Jurkat, Clone E6-1 (cell line): ENCODE results near the gene MARK2.

Experiments
- DNase-seq: peaks from one replicate; pipeline ENCODE4 v3.0.0-alpha.2; 2011; ENCODE audit warnings: low read depth, low spot score
- H3K4me3 ChIP-seq: 2 replicates; pipeline ENCODE4 v1.5.1; 2011; ENCODE audit warnings: mild to moderate bottlenecking, low read length, control low read depth, moderate library complexity

The MARK2 gene

DNA sequence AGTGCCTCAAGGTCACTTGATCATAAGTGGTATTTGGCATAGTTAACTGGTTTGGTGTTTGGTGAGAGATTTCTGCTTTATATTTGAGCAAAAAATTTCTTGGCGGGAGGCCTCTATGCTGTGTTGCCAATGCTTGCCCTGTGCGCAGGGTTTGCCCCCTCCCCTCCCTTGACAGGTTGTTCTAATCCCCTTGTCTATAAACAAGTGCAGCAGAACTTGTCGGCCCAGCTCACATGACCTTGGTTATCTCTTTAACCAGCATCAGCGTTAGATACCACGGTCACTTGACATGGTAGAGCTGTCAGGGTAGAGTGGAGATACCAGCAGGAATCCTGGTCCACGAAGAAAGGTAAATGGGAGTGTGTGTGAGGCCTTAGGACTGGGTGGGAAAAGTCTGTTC is 35.6 kb downstream of the MARK2 start:
- no peak overlapping the region for H3K4me3 ChIP-seq
- no peak for DNase-seq

DNA sequence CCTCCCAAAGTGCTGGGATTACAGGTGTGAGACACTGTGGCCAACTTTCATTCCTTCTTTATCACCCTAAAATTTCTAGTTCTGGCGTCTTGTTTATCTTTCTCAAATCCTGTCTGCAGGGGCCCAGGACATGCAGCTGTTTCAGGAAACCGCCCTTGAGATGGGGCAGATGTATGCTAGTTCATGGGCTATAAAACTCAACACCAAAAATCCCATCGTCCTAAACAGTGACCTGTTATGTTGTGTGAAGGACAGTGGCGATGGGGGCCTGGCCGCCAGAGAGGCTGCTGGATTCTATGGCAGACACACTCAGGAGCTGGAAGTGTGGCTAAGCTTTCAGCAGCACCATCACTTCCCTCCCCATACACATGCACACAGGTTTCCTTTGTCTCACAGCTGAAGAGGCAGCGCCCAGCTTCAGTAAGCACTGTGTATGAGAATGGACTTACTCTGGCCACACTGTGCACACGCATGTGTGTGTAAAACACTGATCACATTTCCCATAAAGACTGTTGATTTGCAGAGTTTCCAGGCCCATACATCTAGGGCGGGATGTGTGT is 36.7 kb downstream of the MARK2 start:
- no peak for DNase-seq
- no peak overlapping the region for H3K4me3 ChIP-seq

DNA sequence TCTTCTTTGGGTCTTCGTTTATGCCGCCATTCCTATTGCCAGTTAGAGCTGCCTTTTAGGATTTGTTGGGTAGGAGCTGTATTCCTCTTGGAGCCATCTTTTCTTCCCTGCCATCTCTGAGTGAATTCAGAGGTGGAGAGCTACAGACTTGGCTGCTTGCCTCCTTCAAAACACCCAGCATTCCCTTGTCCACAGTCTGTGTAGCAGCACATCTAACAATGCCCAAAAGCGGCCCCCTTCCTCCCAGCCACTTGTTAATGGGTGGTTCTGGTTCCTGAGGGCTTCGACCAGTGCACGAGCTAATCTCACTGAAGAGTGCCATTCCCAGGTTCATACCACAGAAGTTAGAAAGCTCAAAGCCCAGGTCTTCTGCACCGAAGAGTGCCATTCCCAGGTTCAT is 37.7 kb downstream of the MARK2 start:
- no peak for DNase-seq
- H3K4me3 ChIP-seq: no peak overlapping the region

DNA sequence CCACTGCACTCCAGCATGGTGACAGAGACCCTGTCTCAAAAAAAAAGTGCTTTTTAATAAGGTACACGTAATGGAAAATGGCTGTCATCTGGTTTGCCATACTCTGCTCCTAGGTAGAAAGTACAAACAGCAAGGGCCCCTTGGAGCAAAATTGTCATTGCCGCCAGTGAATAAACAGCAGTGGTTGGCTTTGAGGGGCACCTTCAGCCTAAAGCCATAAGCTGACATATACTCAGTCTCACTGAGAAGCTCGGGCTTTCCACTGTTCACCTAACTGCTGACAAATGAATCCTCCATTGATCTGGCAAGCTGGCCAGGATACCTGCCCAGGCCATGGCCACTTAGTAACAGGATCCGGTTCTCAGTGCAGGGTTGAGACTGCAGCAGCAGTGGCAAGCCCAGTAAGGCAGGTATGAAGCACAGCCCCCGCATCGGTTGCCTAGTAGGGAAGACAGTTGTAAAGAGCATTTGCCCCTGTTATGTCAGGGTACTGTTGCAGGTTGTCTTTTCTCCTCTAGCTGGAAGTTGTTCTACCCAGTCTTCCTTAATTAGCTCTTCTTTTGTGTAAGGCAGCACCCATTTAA is 38.8 kb downstream of the MARK2 start:
- H3K4me3 ChIP-seq: no peak overlapping the region
- no peak for DNase-seq

DNA sequence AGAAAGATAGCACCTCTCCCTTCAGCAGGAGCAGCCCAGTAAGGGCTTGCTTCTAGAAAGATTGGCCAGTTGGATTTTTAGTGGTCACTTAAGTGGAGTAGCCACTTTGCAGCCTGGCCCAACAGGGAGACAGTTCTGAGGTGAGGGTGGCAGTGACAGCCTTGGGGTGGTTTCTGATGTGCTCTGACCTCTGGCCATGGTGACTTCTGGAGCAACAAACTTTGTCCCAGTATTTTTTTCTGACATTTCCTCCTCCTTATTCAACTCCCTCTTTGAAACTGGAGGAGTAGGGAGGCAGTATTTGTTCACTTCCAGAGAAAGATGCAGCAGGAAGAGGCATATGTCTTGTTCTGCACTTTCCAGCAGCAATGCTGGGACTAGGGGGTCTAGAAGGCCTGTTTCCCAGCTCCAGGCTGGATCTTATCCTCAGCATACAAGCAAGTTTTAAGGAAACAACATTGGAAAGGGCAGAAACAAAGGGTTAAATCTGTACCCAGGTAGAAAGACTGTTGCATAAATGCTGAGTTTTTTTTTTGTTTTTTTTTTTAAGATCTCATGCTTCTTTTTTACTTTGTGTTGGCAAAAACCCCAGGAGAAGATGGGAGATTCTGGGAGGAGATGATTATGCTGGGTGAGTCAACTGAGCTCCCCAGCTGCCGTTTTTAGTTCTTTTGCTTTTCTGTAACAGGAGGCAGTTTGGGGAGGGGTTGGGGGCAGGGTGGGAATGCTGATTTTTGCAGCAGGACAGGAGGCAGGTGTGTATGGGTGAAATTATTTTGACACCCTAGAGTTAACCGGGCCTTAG is 40.9 kb downstream of the MARK2 start:
- no peak for DNase-seq
- no peak overlapping the region for H3K4me3 ChIP-seq

DNA sequence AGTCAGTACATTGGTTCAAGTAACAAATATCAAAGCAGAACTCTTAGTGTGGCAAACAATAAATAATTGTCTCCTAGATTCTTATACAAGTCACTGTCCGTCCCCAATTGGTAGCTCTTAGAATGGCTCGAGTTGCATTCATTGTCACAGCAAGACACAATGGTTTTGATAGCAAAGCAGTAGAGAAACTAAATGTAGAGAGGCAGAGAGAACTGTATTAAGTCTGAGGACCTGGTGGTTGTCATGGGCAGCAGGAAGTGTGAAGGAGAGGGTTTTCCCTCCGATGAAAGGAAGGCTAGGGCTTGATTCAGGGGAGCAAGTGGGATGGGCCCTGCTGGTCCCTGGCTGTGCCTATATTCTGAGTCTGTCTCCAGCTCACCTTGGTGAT is 41.5 kb downstream of the MARK2 start:
- DNase-seq: no peak
- no peak overlapping the region for H3K4me3 ChIP-seq

DNA sequence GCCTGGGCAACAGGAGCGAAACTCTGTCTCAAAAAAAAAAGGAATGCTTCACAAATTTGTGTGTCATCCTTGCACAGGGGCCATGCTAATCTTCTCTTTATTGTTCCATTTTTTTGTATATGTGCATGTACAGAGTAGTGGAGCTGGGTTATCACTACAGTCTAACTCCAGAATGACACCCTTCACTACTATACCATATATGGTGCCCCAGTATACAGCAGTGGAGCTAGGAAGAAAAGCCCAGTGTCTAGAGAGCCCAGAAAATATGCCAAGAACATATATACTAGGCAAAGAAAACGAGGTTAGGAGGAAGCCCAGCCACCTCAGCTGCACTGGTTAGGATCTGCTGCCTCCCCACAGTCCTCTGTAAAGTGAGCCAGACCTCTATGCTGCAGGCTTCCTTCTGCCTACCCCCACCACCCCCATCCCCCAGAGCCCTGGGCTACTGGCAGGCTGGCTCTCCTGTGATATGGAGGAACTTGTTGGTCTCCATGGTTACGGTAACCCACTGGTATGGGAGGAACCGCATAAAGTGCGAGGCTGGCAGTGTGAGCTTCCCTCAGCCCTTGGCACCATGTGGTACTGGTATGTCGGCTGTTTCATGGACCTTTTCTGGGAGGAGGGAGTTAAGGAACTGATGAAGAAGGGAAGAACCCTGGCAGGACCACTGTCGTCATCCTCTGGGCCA is 43.8 kb downstream of the MARK2 start:
- DNase-seq: peak; percentile 94
- peak overlapping the region; percentile 23 for H3K4me3 ChIP-seq

DNA sequence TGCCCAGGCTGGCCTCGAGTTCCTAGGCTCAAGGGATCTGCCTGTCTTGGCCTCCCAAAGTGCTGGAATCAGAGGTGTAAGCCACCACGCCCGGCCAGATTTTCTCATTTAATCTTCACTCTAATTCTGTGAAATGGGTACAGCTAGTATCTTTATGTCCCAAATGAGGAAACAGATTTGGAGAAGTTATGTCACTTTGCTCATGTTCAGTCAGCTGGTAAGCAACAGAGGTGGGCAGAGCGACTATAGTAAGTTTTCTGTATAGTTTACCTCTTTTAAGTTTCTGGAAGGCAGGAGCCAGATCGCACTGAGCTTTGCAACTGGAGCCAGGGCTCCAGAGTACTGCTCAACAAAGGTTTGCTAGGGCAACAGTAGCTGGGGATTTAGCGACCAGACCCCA is 44.9 kb downstream of the MARK2 start:
- DNase-seq: no peak
- no peak overlapping the region for H3K4me3 ChIP-seq

DNA sequence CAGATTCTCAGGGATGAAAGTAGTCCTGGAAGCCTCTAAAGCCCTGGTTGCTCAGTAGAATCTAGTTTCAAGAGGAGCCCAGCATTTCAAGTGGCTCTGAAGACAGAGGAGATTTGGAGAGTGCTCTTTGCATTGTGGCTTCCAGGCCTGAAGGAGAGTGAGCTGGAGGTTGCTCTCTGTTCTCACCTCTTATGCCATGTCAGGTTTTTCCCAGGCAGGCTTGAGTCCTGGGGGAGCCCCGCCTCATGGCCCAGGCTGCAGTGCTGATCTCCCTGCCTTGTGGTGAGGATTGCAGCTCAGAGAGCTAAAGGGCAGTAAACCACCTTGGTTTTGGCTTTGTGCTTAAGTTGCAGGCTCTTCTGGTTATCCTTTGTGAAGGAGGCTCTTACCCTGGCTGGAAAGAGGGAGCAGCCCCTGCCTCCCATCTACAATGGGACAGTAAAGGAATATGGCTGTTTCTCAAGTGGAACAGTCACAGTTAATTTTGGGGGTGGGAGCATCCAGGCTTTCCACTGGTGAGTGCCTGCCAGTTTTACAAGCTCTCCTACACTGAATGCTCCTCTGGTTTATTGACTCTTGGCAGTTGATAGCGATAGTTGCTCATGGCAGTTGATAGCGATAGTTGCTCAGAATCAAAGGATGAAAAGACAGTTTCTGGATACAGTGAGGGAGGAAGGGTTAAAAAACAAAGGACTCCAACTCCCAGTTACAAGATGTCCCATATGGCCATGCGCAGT is 45.5 kb downstream of the MARK2 start:
- no peak for DNase-seq
- no peak overlapping the region for H3K4me3 ChIP-seq

DNA sequence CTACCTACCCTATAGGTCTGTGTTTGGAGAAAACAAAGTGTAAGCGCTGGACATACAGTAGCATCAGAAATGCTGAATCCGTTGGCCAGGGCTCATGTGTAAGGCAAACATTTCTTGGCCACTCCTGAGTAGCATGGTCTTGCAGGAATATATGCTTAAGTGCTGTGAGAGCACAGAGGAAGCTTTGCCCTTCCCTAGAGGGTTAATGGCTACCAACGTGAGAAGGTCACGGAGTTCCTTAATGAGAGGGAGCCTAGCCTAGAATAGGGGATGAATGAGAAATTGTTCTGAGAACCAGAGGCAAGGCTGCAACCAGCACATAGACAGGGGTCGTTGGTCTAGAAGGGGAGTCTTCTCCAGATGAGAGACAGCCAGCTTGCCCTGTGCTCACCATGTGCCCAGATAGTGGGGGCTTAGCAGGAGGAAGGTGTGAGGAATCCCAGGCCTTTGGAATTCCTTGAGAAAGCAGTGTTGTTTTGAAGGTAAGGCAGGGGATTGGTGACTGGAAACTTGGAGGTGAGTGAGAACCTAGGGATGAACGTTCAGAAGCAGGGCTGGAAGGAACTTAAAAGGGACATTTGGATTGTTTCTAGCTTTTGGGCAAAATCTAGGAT is 48.6 kb downstream of the MARK2 start:
- peak overlapping the region; percentile 79 for H3K4me3 ChIP-seq
- no peak for DNase-seq

DNA sequence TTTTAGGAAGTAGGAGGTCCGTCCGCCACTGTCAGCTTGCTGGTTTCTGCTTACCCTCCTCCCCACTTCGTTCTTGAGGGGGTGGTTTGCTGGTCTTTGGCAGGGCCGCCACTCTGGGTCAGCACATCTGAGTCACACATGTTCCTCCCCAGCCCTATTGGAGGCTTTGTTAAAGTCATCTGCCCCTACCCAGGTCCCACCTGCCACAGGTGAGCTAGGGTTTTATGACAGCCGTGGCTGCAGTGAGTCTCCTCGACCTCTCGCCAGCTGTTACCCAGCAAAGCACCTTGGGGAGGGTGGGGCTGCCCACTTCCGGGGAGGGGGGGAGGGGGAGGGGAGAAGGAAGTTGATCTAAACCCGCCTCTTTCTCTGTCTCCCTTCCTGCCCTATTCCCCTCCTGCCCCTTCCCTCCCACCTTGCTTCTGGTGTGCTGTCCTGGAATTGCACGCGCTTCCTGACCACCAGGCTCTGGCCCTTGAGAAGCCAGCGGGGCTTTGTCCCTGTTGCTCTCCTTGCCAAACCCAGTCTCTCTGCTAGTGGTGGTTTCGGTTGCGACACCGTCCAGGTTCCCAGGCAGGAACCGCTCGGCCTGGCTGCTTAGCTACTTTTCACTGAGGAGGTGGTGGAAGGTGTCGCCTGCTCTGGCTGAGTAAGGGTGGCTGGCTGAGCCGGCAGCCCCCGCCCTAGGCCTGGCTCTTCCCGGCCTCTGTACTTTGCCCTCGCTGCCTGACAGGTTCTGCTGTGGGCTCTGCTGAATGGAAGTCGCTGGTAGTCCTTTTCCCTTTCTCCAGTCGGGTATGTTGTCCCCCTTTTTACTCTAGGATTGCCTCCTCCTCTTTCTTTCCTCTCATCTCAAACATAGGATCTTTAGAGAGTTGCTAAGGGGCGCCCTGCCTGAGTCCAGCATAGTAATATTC is 49.5 kb downstream of the MARK2 start:
- DNase-seq: peak; percentile 79
- H3K4me3 ChIP-seq: peak overlapping the region; percentile 79

DNA sequence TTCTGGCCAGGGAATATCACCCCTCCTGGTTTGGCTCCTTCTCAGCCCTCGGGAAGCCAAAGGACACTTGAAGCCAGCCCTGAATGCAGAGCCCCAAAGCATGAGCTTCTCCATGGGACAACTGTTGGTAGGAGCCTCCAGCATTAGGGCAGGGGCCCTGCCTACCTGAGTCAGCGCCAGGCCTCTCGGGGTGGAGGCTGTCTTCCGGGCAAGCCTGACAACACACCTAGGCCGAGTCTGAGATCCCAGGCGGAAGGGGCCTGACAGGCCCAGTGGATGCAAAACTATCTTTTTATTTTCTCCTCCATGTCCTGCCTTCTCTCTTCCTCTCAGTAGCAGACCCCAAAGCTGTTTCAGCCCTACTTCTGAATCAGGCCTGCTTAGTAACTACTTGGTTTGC is 50.4 kb downstream of the MARK2 start:
- H3K4me3 ChIP-seq: no peak overlapping the region
- no peak for DNase-seq

DNA sequence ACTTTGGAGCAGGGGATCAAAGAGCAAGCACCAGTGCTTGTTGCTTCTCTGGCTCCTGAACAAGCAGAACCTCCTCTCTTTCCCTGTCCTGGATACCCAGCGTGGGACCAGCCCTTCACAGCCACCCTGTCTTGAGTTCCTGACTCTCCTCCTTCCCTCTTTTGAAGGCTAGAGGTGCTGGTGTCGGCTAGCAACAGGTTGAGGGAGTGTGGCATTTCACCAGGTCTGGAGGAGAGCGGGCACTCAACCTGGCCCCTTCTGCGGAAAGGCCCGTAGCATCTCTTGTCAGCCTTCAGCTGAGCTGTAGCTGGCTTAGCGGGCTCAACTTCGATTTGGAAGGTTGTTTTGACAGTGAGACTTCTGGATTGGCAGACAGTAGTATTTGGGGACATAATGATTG is 51.5 kb downstream of the MARK2 start:
- DNase-seq: no peak
- no peak overlapping the region for H3K4me3 ChIP-seq

DNA sequence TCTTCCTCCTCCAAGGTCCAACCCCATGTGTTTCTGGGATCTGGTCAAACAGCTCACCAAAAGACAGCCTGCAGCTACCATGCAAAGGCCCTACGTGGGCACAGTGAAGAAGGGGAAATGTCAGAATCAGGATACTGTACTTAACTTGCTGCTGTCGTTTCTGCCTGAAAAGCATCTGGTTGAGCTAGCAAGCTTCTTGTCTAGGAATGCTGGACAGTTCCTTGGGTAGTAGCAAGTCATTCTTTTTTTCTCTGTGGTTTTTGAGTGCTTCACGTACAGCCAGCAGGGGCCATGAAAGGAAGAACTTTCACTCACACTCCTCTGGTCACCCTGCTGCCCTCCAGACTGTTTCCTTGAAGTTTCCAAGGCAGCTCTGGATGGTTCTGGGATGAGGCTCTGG is 53.3 kb downstream of the MARK2 start:
- peak; percentile 38 for DNase-seq
- H3K4me3 ChIP-seq: no peak overlapping the region

DNA sequence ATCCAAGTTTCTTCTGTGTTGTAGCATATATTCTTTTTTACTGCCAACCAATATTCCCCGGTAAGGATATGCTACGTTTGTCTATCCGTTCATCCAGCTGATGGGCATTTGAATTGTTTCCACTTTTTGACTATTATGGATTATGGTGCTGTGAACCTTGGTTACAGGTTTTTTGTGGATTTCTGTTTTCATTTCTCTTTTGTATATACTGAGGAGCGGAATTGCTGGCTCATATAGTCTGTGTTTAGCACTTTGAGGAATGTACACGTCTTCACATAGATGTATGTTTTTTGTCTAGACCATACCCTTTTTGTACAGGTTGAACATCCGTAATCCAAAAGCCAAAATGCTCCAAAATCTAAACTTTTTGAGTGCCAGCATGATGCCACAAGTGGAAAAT is 54.4 kb downstream of the MARK2 start:
- no peak for DNase-seq

DNA sequence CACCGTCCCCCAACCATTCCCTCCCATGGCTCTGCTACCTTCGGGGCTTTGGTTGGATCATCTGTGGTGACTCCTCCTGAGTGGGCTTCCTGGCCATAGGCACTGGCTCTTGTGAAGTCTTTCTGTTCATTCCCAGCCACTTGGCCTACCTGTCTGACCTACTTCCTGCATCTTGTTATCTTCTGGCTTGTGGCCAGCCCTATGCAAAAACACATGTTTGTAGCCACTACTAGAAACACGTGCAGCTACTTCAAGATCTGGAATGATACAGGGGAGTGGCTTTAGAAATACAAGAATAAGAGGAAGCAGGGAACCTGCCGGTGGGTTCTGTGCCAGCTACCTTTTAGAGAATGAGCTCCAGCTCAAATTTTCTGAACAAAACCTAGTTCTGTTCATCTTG is 57.2 kb downstream of the MARK2 start:
- no peak overlapping the region for H3K4me3 ChIP-seq
- no peak for DNase-seq

More for the DNA sequence above, 54.4 kb downstream of the MARK2 start:
- H3K4me3 ChIP-seq: no peak overlapping the region

DNA sequence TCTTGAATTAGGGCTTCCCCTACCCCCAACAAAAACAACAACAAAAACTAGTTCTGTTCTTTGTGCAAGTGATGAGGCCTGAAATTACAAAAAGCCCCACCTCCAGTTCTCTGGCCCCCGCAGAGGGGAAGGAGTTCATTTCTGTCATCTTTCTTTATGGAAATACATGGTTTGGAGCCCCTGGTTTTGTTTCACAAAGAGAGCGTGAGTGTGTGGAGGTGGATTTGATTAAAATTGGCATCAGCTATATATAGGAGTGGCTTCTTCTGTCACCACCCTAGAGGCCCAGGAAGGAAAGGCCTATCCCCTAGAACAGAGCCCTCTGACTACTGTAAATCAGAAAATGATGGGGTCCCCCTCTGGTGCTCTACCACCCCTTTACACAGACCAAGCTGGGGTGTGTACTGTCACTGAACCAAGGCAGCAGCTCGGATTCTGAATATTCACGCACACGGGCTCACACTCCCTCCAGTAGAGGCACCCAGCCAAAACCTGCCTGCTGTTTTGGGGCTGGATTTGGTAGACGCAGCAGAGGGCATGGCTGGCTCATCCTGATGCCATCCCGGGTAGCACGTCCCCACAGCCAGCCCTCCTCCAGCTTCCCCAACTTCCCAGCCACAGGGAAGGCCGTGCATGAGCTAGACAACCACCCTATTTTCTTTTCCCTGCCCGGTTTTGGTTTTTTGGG is 58.7 kb downstream of the MARK2 start:
- no peak overlapping the region for H3K4me3 ChIP-seq
- DNase-seq: no peak

DNA sequence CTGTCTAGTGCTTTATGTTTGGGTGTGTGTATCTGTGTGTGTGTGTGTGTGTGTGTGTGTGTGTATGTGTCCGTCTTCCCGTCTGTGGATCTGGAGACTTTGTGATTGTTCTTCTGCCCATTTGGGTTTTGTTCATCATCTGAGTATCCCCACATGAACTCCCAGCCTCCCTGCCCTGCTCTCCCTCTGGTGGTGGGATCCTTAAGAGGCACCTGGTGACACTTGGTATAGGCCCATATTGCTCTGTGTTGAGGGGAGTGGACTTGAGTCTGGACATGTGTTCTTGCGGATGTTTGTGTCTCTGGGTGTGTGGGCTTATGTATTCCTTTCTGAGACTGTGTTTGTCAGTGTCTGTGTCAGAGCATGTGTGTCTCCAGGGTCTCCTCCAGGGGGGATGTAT is 62.8 kb downstream of the MARK2 start:
- no peak for DNase-seq
- H3K4me3 ChIP-seq: no peak overlapping the region
